Measurements from ENCODE around the gene LMLN. TPM values are rescaled to one million over a fixed set of nuclear protein-coding genes. Genes with fewer than 3 reads are reported as not detected.

LMLN gene
- total and polyA plus RNA-seq, 12 donors = 2.0 to 15.2 (median 10.6) TPM

- no peak for TF ChIP-seq CTCF (IDR thresholded peaks at IDR 0.05)
- Histone ChIP-seq H3K27me3 (no peaks in the 10 kb centered on the region), H3K27ac (peak overlapping the region in 5 of 10 donors; percentile 76 to 94 (median 87)), H3K9me3 (no peaks in the 10 kb centered on the region), H3K4me1 (peaks cover 12 to 56% (median 47%) of the 10 kb centered on the region in 9 donors), H3K4me3 (peak overlapping the region in 9 of 10 donors; percentile 45 to 84 (median 70)), H3K36me3 (peaks cover 0 to 57% (median 41%) of the 10 kb centered on the region in 9 donors)
- no peak for ATAC-seq
- no peak for DNase-seq
- 84 to 85% methylated on average over 21 of the region's 21 CpGs for WGBS, 2 donors
- intact Hi-C loops (cut with DNase I) = loop anchor here in 1 of 10 donors (1.0 kb wide), 1 partner anchor 9 kb away; the partner anchor contains the start of gene LMLN
Observed at GRCh38 chr3:197951392-197951990, 8.5 kb upstream of the LMLN start.

- WGBS, 2 donors = 90 to 94% methylated on average over 9 of the region's 9 CpGs
- H3K9me3 ChIP-seq = no peaks in the 10 kb centered on the region
- no peak for DNase-seq
- H3K4me3 ChIP-seq = no peak overlapping the region
- intact Hi-C loops (cut with DNase I) = no loop called here
- no peaks in the 10 kb centered on the region for H3K27me3 ChIP-seq
- peak overlapping the region in 4 of 10 donors; percentile 22 to 78 (median 60) for H3K27ac ChIP-seq
- peaks cover 0 to 64% (median 43%) of the 10 kb centered on the region in 9 donors for H3K36me3 ChIP-seq
- no peak for TF ChIP-seq CTCF (IDR thresholded peaks at IDR 0.05)
- peaks cover 12 to 66% (median 51%) of the 10 kb centered on the region in 9 donors for H3K4me1 ChIP-seq
- ATAC-seq = no peak
Observed at GRCh38 chr3:197952440-197952839, 7.6 kb upstream of the LMLN start.

- ATAC-seq (no peak), DNase-seq (no peak)
- H3K4me3 ChIP-seq = peak overlapping the region in 2 of 10 donors; percentile 9
- H3K9me3 ChIP-seq = no peaks in the 10 kb centered on the region
- no peaks in the 10 kb centered on the region for H3K27me3 ChIP-seq
- H3K4me1 ChIP-seq = peaks cover 12 to 75% (median 55%) of the 10 kb centered on the region in 9 donors
- no peak for TF ChIP-seq CTCF (IDR thresholded peaks at IDR 0.05)
- WGBS, 2 donors = 34 to 39% methylated on average over 6 of the region's 6 CpGs
- peaks cover 0 to 70% (median 43%) of the 10 kb centered on the region in 9 donors for H3K36me3 ChIP-seq
- H3K27ac ChIP-seq = peak overlapping the region; percentile 15 to 78 (median 60)
- intact Hi-C loops (cut with DNase I) = no loop called here
Observed at GRCh38 chr3:197953325-197953724, 6.7 kb upstream of the LMLN start.

GRCh38 chr3:197953881-197954280, 6.1 kb upstream of the LMLN start:
- peak in 1 of 2 donors; percentile 74 for DNase-seq
- H3K36me3 ChIP-seq = peaks cover 0 to 74% (median 43%) of the 10 kb centered on the region in 9 donors

More at GRCh38 chr3:197953881-197954280, 6.1 kb upstream of the LMLN start:
- peak overlapping the region in 1 of 10 donors; percentile 9 for H3K4me3 ChIP-seq
- peak in 6 of 8 donors; percentile 4 to 45 (median 22) for ATAC-seq
- peak overlapping the region; percentile 15 to 78 (median 60) for H3K27ac ChIP-seq
- intact Hi-C loops (cut with DNase I) = no loop called here
- TF ChIP-seq CTCF (IDR thresholded peaks at IDR 0.05) = no peak
- no peaks in the 10 kb centered on the region for H3K9me3 ChIP-seq
- no peaks in the 10 kb centered on the region for H3K27me3 ChIP-seq
- WGBS, 2 donors = 29 to 37% methylated on average over 7 of the region's 7 CpGs
- H3K4me1 ChIP-seq = peaks cover 12 to 80% (median 58%) of the 10 kb centered on the region in 9 donors
